Mucosa of rectum (tissue), 2 donors: ENCODE data around the gene RAG2.
"Not testable (repeated sequence)": the region's sequence is repeated elsewhere in the genome, so short reads cannot be mapped to it uniquely, and the experiment has no call there.

Source experiments
- H3K27ac ChIP-seq, 2 donors: one replicate each; pipeline ENCODE4 v1.7.0; 2013; ENCODE audit warnings: inconsistent platforms in 2 of 2, low read depth in 2 of 2, low read length in 2 of 2
- H3K27me3 ChIP-seq, 2 donors: one replicate each; pipeline ENCODE4 v1.7.0; 2013; ENCODE audit warnings: low read length in 2 of 2; ENCODE audit not compliant: control insufficient read depth in 2 of 2, insufficient read depth in 2 of 2
- H3K36me3 ChIP-seq, 2 donors: one replicate each; pipeline ENCODE4 v1.7.0; 2013; ENCODE audit warnings: low read length in 2 of 2; ENCODE audit not compliant: control insufficient read depth in 2 of 2, insufficient read depth in 2 of 2
- H3K4me1 ChIP-seq, 2 donors: one replicate each; pipeline ENCODE4 v1.7.0; 2013; ENCODE audit warnings: low read length in 2 of 2, mild to moderate bottlenecking in 1 of 2; ENCODE audit not compliant: control insufficient read depth in 2 of 2, insufficient read depth in 2 of 2
- H3K4me3 ChIP-seq, 2 donors: one replicate each; pipeline ENCODE4 v1.7.0; 2013; ENCODE audit warnings: low read length in 2 of 2
- H3K9ac ChIP-seq, 2 donors: one replicate each; pipeline ENCODE4 v1.7.0; 2013; ENCODE audit warnings: low read length in 2 of 2, low read depth in 1 of 2, mild to moderate bottlenecking in 1 of 2
- H3K9me3 ChIP-seq, 2 donors: one replicate each; pipeline ENCODE4 v1.7.0; 2013; ENCODE audit warnings: low read length in 2 of 2; ENCODE audit not compliant: control insufficient read depth in 2 of 2
- donor health status: healthy.
- donor health status: Normal muscosa, but diverticular disease.

The RAG2 gene

DNA sequence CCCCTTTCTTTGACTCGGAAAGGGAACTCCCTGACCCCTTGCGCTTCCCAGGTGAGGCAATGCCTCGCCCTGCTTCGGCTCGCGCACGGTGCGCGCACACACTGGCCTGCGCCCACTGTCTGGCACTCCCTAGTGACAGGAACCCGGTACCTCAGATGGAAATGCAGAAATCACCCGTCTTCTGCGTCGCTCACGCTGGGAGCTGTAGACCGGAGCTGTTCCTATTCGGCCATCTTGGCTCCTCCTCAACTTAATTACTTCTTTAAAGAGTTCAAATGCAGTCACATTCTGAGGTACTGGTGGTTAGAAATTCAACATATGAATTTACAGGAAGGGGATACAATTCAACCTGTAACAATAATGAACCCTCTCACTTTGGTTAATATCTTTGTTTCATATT, 40.6 kb downstream of the RAG2 start:
- H3K27ac ChIP-seq, H3K36me3 ChIP-seq, H3K9me3 ChIP-seq, H3K4me1 ChIP-seq, H3K4me3 ChIP-seq, H3K27me3 ChIP-seq, H3K9ac ChIP-seq: not testable (repeated sequence)

DNA sequence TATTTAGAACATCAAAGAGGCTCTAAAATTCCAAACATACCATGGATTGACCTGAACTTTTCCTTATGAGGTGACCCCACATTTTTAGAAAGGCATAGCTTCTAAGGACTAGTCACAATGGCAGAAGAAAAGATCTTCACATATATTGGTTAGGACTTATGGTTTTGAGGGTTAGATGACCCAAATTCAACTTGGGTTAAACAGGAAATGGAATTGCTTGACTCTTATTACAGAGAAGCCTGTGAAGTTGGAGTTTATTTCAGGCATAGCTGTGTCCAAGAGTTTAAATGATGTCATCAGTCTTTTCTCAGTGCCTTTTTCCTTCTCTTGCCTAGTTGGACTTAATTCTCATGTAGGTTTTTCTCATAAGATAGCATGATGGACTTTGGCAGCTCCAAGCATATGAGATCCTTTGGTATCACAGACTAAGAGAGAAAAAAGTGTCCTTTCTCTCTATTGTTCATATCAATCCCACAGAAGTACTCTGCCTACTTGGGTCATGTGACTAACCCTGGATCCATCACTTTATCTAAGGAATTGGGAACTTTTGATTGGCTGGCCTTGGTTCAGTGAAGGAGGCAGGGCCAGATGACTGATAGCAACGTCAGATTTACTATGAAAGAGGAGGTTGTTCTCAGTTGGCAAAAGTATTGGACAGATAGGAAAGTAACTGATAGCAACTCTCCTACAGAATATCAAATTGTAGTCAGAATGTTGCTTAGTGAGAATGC, 47.5 kb downstream of the RAG2 start:
- Histone ChIP-seq H3K27ac (no peak overlapping the region), H3K9me3 (no peaks in the 10 kb centered on the region)

More for the DNA sequence above, 47.5 kb downstream of the RAG2 start:
- no peak overlapping the region for H3K4me3 ChIP-seq
- H3K36me3 ChIP-seq, result no peaks in the 10 kb centered on the region
- H3K4me1 ChIP-seq, result no peaks in the 10 kb centered on the region
- no peaks in the 10 kb centered on the region for H3K27me3 ChIP-seq
- H3K9ac ChIP-seq, result no peak overlapping the region
